H7 (cell line): ENCODE data around the gene CASP7. TPM values are rescaled to one million over a fixed set of nuclear protein-coding genes. Genes with fewer than 3 reads are reported as not detected.

Experiments
- DNase-seq: peaks from one replicate; pipeline ENCODE4 v3.0.0; 2012
- H3K27me3 ChIP-seq: 2 replicates; pipeline ENCODE4 v1.6.0; 2011; ENCODE audit warnings: mild to moderate bottlenecking, low read length; ENCODE audit not compliant: control insufficient read depth, insufficient read depth
- H3K36me3 ChIP-seq: replicated peaks from 2 replicates; pipeline ENCODE4 v1.5.1; 2011; ENCODE audit warnings: low read length; ENCODE audit not compliant: control insufficient read depth, insufficient read depth
- H3K4me3 ChIP-seq: 2 replicates; pipeline ENCODE4 v1.5.1; 2011; ENCODE audit warnings: low read depth, mild to moderate bottlenecking, control low read depth, low read length, moderate library complexity; ENCODE audit not compliant: insufficient read depth
- total RNA-seq: library from RNA; depleted of rRNA; stranded (reverse); fragments of >200 nt; shearing (Covaris generic); gene quantifications from 2 replicates; pipeline ENCODE4 v1.2.3, GENCODE V29; 2014

Gene CASP7
- total RNA-seq, 1 experiment from 2014 or later, result 4.9 TPM

GRCh38 chr10:113712755-113713639, 33.3 kb downstream of the CASP7 start:
- no peaks in the 10 kb centered on the region for H3K36me3 ChIP-seq
- DNase-seq, result peak; percentile 52
- H3K27me3 ChIP-seq, result peaks cover 3% of the 10 kb centered on the region; the same call in 1 of the 2 replicates
- H3K4me3 ChIP-seq, result no peak overlapping the region

- no peaks in the 10 kb centered on the region for H3K36me3 ChIP-seq
- no peak for DNase-seq
- no peak overlapping the region for H3K4me3 ChIP-seq
- H3K27me3 ChIP-seq, result peaks cover 3% of the 10 kb centered on the region; the same call in 1 of the 2 replicates
These were observed 33.9 kb downstream of the CASP7 start for GRCh38 chr10:113713640-113713982.

GRCh38 chr10:113716109-113716910, 36.6 kb downstream of the CASP7 start:
- no peaks in the 10 kb centered on the region for H3K36me3 ChIP-seq
- no peak overlapping the region for H3K4me3 ChIP-seq
- H3K27me3 ChIP-seq, result peaks cover 3% of the 10 kb centered on the region; the same call in 1 of the 2 replicates
- no peak for DNase-seq

GRCh38 chr10:113718969-113719822, 39.5 kb downstream of the CASP7 start:
- Histone ChIP-seq H3K4me3 (no peak overlapping the region), H3K27me3 (no peaks in the 10 kb centered on the region), H3K36me3 (no peaks in the 10 kb centered on the region)
- DNase-seq, result no peak

- DNase-seq, result no peak
- no peaks in the 10 kb centered on the region for H3K36me3 ChIP-seq
- H3K27me3 ChIP-seq, result no peaks in the 10 kb centered on the region
- H3K4me3 ChIP-seq, result no peak overlapping the region
These were observed 40.7 kb downstream of the CASP7 start for GRCh38 chr10:113720386-113720785.

GRCh38 chr10:113732160-113732881, 52.6 kb downstream of the CASP7 start:
- Histone ChIP-seq H3K27me3 (no peaks in the 10 kb centered on the region), H3K36me3 (no peaks in the 10 kb centered on the region; the same call in 1 of the 2 replicates), H3K4me3 (no peak overlapping the region)
- no peak for DNase-seq

GRCh38 chr10:113732966-113733365, 53.3 kb downstream of the CASP7 start:
- H3K36me3 ChIP-seq, result no peaks in the 10 kb centered on the region; the same call in 1 of the 2 replicates
- H3K27me3 ChIP-seq, result no peaks in the 10 kb centered on the region
- no peak for DNase-seq
- no peak overlapping the region for H3K4me3 ChIP-seq

GRCh38 chr10:113733635-113734034, 53.9 kb downstream of the CASP7 start:
- H3K36me3 ChIP-seq, result no peaks in the 10 kb centered on the region; the same call in 1 of the 2 replicates
- H3K27me3 ChIP-seq, result no peaks in the 10 kb centered on the region
- H3K4me3 ChIP-seq, result no peak overlapping the region
- no peak for DNase-seq

GRCh38 chr10:113735913-113736312, 56.2 kb downstream of the CASP7 start:
- DNase-seq, result no peak
- H3K36me3 ChIP-seq, result no peaks in the 10 kb centered on the region
- no peak overlapping the region for H3K4me3 ChIP-seq
- no peaks in the 10 kb centered on the region for H3K27me3 ChIP-seq

GRCh38 chr10:113736576-113736975, 56.9 kb downstream of the CASP7 start:
- no peak for DNase-seq
- Histone ChIP-seq H3K36me3 (no peaks in the 10 kb centered on the region), H3K27me3 (no peaks in the 10 kb centered on the region), H3K4me3 (no peak overlapping the region)

GRCh38 chr10:113739031-113739430, 59.3 kb downstream of the CASP7 start:
- H3K4me3 ChIP-seq, result no peak overlapping the region
- H3K36me3 ChIP-seq, result no peaks in the 10 kb centered on the region
- no peak for DNase-seq
- H3K27me3 ChIP-seq, result no peaks in the 10 kb centered on the region

GRCh38 chr10:113739577-113739976, 59.9 kb downstream of the CASP7 start:
- no peak for DNase-seq
- Histone ChIP-seq H3K27me3 (no peaks in the 10 kb centered on the region), H3K4me3 (no peak overlapping the region), H3K36me3 (no peaks in the 10 kb centered on the region)

GRCh38 chr10:113740850-113741249, 61.1 kb downstream of the CASP7 start:
- no peaks in the 10 kb centered on the region for H3K27me3 ChIP-seq
- no peak overlapping the region for H3K4me3 ChIP-seq
- H3K36me3 ChIP-seq, result no peaks in the 10 kb centered on the region
- no peak for DNase-seq

- no peaks in the 10 kb centered on the region for H3K36me3 ChIP-seq
- DNase-seq, result no peak
These were observed 62.8 kb downstream of the CASP7 start for GRCh38 chr10:113742466-113742865.

More at GRCh38 chr10:113742466-113742865, 62.8 kb downstream of the CASP7 start:
- H3K4me3 ChIP-seq, result no peak overlapping the region
- no peaks in the 10 kb centered on the region for H3K27me3 ChIP-seq
